Medulla oblongata (tissue), 1 donor: Measurements from ENCODE around the gene CASZ1.
A peak's percentile ranks its signal among the peaks of the same experiment; 100 is the strongest.

Experiments used
- DNase-seq: peaks from one replicate; pipeline ENCODE4 v3.0.0-alpha.2; 2015; ENCODE audit errors: extremely low spot score

Gene CASZ1

GRCh38 chr1:10793129-10793651 lies 3.3 kb downstream of the CASZ1 start:
- no peak for DNase-seq

- no peak for DNase-seq
Observed at GRCh38 chr1:10791105-10791951, 5.1 kb downstream of the CASZ1 start.

GRCh38 chr1:10789803-10790702 lies 6.4 kb downstream of the CASZ1 start:
- no peak for DNase-seq

- DNase-seq, result no peak
Observed at GRCh38 chr1:10789047-10789791, 7.2 kb downstream of the CASZ1 start.

- peak; percentile 78 for DNase-seq
Observed at GRCh38 chr1:10788592-10789006, 7.8 kb downstream of the CASZ1 start.

- DNase-seq, result no peak
Observed at GRCh38 chr1:10787286-10787685, 9.2 kb downstream of the CASZ1 start.

GRCh38 chr1:10785728-10786638 lies 10.5 kb downstream of the CASZ1 start:
- DNase-seq, result no peak

GRCh38 chr1:10784998-10785727 lies 11.3 kb downstream of the CASZ1 start:
- DNase-seq, result no peak

- peak; percentile 40 for DNase-seq
Observed at GRCh38 chr1:10782491-10783244, 13.8 kb downstream of the CASZ1 start.

- DNase-seq, result no peak
Observed at GRCh38 chr1:10781137-10781536, 15.3 kb downstream of the CASZ1 start.

GRCh38 chr1:10779841-10780240 lies 16.6 kb downstream of the CASZ1 start:
- DNase-seq, result no peak

- DNase-seq, result no peak
Observed at GRCh38 chr1:10779201-10779600, 17.2 kb downstream of the CASZ1 start.

- DNase-seq, result no peak
Observed at GRCh38 chr1:10778640-10779039, 17.8 kb downstream of the CASZ1 start.

GRCh38 chr1:10777749-10778574 lies 18.5 kb downstream of the CASZ1 start:
- no peak for DNase-seq

- DNase-seq, result no peak
Observed at GRCh38 chr1:10776190-10776905, 20.1 kb downstream of the CASZ1 start.

GRCh38 chr1:10775763-10776162 lies 20.7 kb downstream of the CASZ1 start:
- DNase-seq, result no peak

- DNase-seq, result peak; percentile 20
Observed at GRCh38 chr1:10774615-10775310, 21.7 kb downstream of the CASZ1 start.
